GM12872 (cell line): Measurements from ENCODE around the gene FAM89B.

Experiments used
- TF ChIP-seq, protein P1 (sequence below): IDR thresholded peaks from 3 replicates; pipeline ENCODE4 v1.5.1; 2011; ENCODE audit warnings: low read depth, mild to moderate bottlenecking, low read length, moderate library complexity; ENCODE audit not compliant: insufficient read depth

FAM89B gene

GRCh38 chr11:65563601-65564000, 8.7 kb upstream of the FAM89B start:
- TF ChIP-seq, protein P1, sequence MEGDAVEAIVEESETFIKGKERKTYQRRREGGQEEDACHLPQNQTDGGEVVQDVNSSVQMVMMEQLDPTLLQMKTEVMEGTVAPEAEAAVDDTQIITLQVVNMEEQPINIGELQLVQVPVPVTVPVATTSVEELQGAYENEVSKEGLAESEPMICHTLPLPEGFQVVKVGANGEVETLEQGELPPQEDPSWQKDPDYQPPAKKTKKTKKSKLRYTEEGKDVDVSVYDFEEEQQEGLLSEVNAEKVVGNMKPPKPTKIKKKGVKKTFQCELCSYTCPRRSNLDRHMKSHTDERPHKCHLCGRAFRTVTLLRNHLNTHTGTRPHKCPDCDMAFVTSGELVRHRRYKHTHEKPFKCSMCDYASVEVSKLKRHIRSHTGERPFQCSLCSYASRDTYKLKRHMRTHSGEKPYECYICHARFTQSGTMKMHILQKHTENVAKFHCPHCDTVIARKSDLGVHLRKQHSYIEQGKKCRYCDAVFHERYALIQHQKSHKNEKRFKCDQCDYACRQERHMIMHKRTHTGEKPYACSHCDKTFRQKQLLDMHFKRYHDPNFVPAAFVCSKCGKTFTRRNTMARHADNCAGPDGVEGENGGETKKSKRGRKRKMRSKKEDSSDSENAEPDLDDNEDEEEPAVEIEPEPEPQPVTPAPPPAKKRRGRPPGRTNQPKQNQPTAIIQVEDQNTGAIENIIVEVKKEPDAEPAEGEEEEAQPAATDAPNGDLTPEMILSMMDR, result no peak

DNA sequence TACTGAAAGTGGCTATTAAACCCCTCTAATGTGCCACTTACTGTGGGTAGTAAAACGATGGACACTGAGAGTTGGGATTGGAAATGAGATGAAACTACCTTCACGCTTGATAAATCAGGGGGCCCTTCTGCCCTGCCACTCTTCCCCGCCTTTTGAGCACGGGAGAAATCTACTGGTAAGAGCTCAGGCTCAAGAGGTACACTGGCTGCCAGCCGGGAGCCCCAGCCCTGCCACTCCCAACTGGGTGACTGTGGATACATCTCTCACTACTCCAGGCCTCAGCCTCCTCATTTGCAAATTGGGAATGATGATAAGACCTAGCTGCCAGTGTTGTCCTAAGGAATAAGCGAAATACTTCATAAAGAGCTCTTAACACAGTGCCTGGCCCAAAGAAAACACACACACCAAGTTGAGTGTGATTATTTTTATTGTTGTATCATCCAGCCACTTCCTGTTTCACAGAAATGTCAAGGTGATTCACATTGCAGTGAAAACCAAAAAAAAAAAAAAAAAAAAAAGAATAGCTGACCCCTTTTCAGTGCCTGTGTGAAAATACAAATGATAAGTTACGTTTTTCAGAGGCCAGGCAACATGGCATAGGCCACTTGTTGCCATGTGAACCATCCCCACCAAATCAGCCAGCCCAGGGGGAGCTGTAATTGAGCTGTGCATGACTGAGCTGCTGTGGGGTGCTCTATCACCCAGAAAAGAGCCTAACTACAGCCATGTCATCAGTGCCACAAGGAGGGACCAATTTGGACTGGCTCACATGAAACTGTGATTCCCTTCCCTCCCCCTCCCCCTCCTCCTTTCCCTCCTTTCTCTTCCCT, 6.5 kb upstream of the FAM89B start:
- TF ChIP-seq, protein P1, result no peak

DNA sequence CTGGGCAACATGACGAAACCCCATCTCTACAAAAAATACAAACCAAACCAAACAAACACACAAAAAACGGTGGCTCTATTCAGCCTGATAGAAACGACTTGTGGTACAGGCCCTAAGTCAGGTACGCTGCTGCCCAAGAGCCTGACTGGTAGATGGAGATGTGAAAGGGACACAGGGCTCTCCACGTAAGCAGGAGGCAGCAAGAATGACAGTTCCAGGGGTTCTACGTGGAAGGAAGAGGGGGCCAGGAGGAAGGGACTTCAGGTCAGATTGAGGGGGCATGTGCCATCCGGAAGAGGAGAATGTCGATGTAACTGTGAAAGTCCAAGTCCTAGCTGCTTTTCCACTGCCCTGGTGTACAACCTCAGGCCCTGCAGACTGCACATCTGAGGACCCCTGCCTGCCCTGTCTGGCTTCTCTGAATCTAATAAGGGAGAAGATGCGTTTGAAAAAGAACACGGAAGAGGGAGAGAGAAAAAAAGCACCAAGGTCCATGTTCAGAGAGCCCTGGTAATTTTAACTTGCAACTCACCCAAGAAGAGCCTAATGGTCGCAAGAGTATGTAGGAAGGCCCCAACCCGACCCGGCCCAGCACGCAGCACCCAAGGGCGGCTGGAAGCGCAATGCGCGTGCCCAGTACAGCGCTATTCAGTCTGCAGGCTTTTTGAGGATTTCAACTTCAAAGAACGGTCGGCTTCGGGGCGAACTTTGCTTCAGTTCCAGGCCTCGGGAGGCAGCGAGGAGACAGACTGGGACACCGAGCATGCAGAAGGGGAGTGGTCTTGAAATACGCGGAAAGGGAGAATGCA, 3.0 kb upstream of the FAM89B start:
- TF ChIP-seq, protein P1, result no peak

GRCh38 chr11:65569973-65570918, 2.1 kb upstream of the FAM89B start, which contains the start of gene ZNRD2:
ZNRD2 (plus strand) TSS chr11:65570477; CDS start chr11:65570492, 15 bp downstream.
- TF ChIP-seq, protein P1, result peak; percentile 71

DNA sequence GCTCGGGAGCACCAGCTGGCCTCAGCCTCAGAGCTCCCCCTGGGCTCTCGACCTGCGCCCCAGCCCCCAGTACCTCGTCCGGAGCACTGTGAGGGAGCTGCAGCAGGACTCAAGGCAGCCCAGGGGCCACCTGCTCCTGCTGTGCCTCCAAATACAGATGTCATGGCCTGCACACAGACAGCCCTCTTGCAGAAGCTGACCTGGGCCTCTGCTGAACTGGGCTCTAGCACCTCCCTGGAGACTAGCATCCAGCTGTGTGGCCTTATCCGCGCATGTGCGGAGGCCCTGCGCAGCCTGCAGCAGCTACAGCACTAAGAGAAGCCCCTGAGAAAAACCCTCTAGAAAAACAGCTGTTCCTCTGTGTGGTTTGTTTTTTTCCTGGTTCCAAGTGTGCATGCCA, 918 bp upstream of the FAM89B start:
- TF ChIP-seq, protein P1, result no peak

DNA sequence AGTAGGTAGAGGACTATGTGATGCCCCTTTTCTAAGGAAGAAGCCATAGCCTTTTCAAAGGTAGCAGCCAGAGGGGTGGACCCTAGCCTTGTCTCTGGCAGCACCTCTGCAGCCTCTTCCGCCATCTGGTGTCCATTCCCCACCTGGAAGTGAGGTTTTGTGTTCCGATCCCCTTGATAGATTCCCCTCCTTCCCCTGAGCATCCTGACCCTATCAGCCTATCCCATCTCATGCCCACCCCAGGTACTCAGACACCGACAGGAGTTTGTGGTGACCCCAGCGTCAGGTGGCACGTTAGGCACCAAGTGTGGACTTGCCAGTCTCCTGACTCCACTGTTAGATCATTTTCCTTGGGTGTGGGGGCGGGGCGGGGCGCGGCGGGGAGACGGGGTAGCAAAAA, 398 bp upstream of the FAM89B start:
- TF ChIP-seq, protein P1, result peak; percentile 33; the same call in 1 of the 3 replicates
